GM18951 (cell line): ENCODE measurements around the gene METTL21A.

Experiments used
- POLR2A ChIP-seq: IDR thresholded peaks from 4 replicates; pipeline ENCODE4 v1.6.1; 2011; ENCODE audit warnings: mild to moderate bottlenecking; ENCODE audit not compliant: insufficient read length, insufficient read depth; ENCODE audit errors: extremely low read depth
- in situ Hi-C: fragments of 300-500 bp; cut with MboI; formaldehyde crosslinking; loops from one replicate; pipeline ENCODE4 v1.12.0; 2022; ENCODE audit warnings: low sequenced_read_pairs, mixed read lengths, inconsistent platforms; ENCODE audit not compliant: unreplicated experiment

Gene METTL21A

GRCh38 chr2:207625014-207625907 lies at the start of gene METTL21A:
METTL21A (minus strand) TSS chr2:207625394; CDS start chr2:207624375, 1,019 bp downstream.
- TF ChIP-seq POLR2A = peak; percentile 66
- in situ Hi-C loops = loop anchor here (25.0 kb wide), 1 partner anchor 412 kb away; the partner anchor contains the start of gene PLEKHM3

GRCh38 chr2:207674826-207675225 lies 49.6 kb upstream of the METTL21A start:
- no peak for TF ChIP-seq POLR2A
- in situ Hi-C loops = no loop called here

GRCh38 chr2:207674266-207674774 lies 49.1 kb upstream of the METTL21A start:
- in situ Hi-C loops = no loop called here
- TF ChIP-seq POLR2A = no peak

- in situ Hi-C loops = no loop called here
- no peak for TF ChIP-seq POLR2A
These were observed 48.2 kb upstream of the METTL21A start for GRCh38 chr2:207673431-207673830.

- in situ Hi-C loops = no loop called here
- no peak for TF ChIP-seq POLR2A
These were observed 45.7 kb upstream of the METTL21A start for GRCh38 chr2:207670887-207671286.

GRCh38 chr2:207663870-207664545 lies 38.8 kb upstream of the METTL21A start:
- in situ Hi-C loops = no loop called here
- no peak for TF ChIP-seq POLR2A

- peak; percentile 36 for TF ChIP-seq POLR2A
- in situ Hi-C loops = no loop called here
These were observed 37.0 kb upstream of the METTL21A start for GRCh38 chr2:207662203-207662602.

GRCh38 chr2:207660994-207661393 lies 35.8 kb upstream of the METTL21A start:
- no peak for TF ChIP-seq POLR2A
- in situ Hi-C loops = no loop called here

GRCh38 chr2:207658156-207658555 lies 33.0 kb upstream of the METTL21A start:
- in situ Hi-C loops = no loop called here
- no peak for TF ChIP-seq POLR2A

- TF ChIP-seq POLR2A = no peak
- in situ Hi-C loops = no loop called here
These were observed 29.8 kb upstream of the METTL21A start for GRCh38 chr2:207655000-207655399.

GRCh38 chr2:207646582-207646981 lies 21.4 kb upstream of the METTL21A start:
- in situ Hi-C loops = loop anchor here (25.0 kb wide), 1 partner anchor 391 kb away; the partner anchor contains the start of gene PLEKHM3

GRCh38 chr2:207643892-207644291 lies 18.7 kb upstream of the METTL21A start:
- in situ Hi-C loops = loop anchor here (25.0 kb wide), 1 partner anchor 393 kb away; the partner anchor contains the start of gene PLEKHM3

GRCh38 chr2:207640661-207641060 lies 15.5 kb upstream of the METTL21A start:
- in situ Hi-C loops = loop anchor here (25.0 kb wide), 1 partner anchor 397 kb away; the partner anchor contains the start of gene PLEKHM3
- TF ChIP-seq POLR2A = no peak

More at GRCh38 chr2:207643892-207644291, 18.7 kb upstream of the METTL21A start:
- no peak for TF ChIP-seq POLR2A
